Muscle layer of colon (tissue), 2 donors: Measurements from ENCODE around the gene STX2.

ENCODE experiments used
- H3K27ac ChIP-seq: one replicate; pipeline ENCODE4 v1.7.0; 2013; ENCODE audit warnings: low read depth, mild to moderate bottlenecking, low read length, moderate library complexity
- H3K27me3 ChIP-seq, 2 donors: one replicate each; pipeline ENCODE4 v1.7.0; 2013; ENCODE audit warnings: low read length in 2 of 2, mild to moderate bottlenecking in 2 of 2; ENCODE audit not compliant: insufficient read depth in 2 of 2, control insufficient read depth in 1 of 2
- H3K36me3 ChIP-seq: one replicate; pipeline ENCODE4 v1.7.0; 2013; ENCODE audit warnings: mild to moderate bottlenecking, low read length; ENCODE audit not compliant: insufficient read depth
- H3K4me1 ChIP-seq: one replicate; pipeline ENCODE4 v1.7.0; 2013; ENCODE audit warnings: mild to moderate bottlenecking, low read length; ENCODE audit not compliant: insufficient read depth
- H3K4me3 ChIP-seq, 2 donors: one replicate each; pipeline ENCODE4 v1.7.0; 2013; ENCODE audit warnings: low read length in 2 of 2, low read depth in 1 of 2, mild to moderate bottlenecking in 1 of 2, moderate library complexity in 1 of 2
- H3K9ac ChIP-seq: one replicate; pipeline ENCODE4 v1.7.0; 2013; ENCODE audit warnings: low read length
- H3K9me3 ChIP-seq: one replicate; pipeline ENCODE4 v1.7.0; 2013; ENCODE audit warnings: mild to moderate bottlenecking, low read length
- donor health status: abdominal sarcoma.
- donor health status: Adenocarcinoma of cecum.

The STX2 gene

GRCh38 chr12:130826151-130826801 lies 12.8 kb downstream of the STX2 start:
- Histone ChIP-seq H3K4me3 (no peak overlapping the region), H3K27ac (no peak overlapping the region), H3K9ac (no peak overlapping the region), H3K36me3 (peaks cover 15% of the 10 kb centered on the region), H3K27me3 (no peaks in the 10 kb centered on the region), H3K4me1 (peaks cover 15% of the 10 kb centered on the region), H3K9me3 (no peaks in the 10 kb centered on the region)

GRCh38 chr12:130825771-130826150 lies 13.3 kb downstream of the STX2 start:
- H3K9ac ChIP-seq, result no peak overlapping the region
- H3K9me3 ChIP-seq, result no peaks in the 10 kb centered on the region
- no peak overlapping the region for H3K27ac ChIP-seq
- H3K27me3 ChIP-seq, result no peaks in the 10 kb centered on the region
- H3K36me3 ChIP-seq, result peaks cover 20% of the 10 kb centered on the region
- peaks cover 15% of the 10 kb centered on the region for H3K4me1 ChIP-seq
- H3K4me3 ChIP-seq, result no peak overlapping the region

- Histone ChIP-seq H3K4me3 (no peak overlapping the region), H3K27me3 (no peaks in the 10 kb centered on the region), H3K27ac (no peak overlapping the region), H3K4me1 (peaks cover 4% of the 10 kb centered on the region), H3K36me3 (peaks cover 22% of the 10 kb centered on the region), H3K9ac (no peak overlapping the region), H3K9me3 (no peaks in the 10 kb centered on the region)
Observed at GRCh38 chr12:130819681-130820080, 19.4 kb downstream of the STX2 start.

- Histone ChIP-seq H3K4me3 (peak overlapping the region in 1 of 2 donors; percentile 74), H3K27me3 (no peaks in the 10 kb centered on the region), H3K36me3 (peaks cover 22% of the 10 kb centered on the region), H3K9ac (no peak overlapping the region), H3K4me1 (peaks cover 4% of the 10 kb centered on the region), H3K9me3 (no peaks in the 10 kb centered on the region), H3K27ac (no peak overlapping the region)
Observed at GRCh38 chr12:130818635-130819576, 20.1 kb downstream of the STX2 start.

- H3K27ac ChIP-seq, result no peak overlapping the region
- H3K36me3 ChIP-seq, result peaks cover 18% of the 10 kb centered on the region
- H3K9ac ChIP-seq, result no peak overlapping the region
- H3K9me3 ChIP-seq, result no peaks in the 10 kb centered on the region
- H3K4me1 ChIP-seq, result peaks cover 4% of the 10 kb centered on the region
- H3K27me3 ChIP-seq, result no peaks in the 10 kb centered on the region
- peak overlapping the region in 1 of 2 donors; percentile 74 for H3K4me3 ChIP-seq
Observed at GRCh38 chr12:130818272-130818634, 20.8 kb downstream of the STX2 start.

GRCh38 chr12:130817804-130818203 lies 21.2 kb downstream of the STX2 start:
- Histone ChIP-seq H3K4me1 (peaks cover 4% of the 10 kb centered on the region), H3K9me3 (no peaks in the 10 kb centered on the region), H3K4me3 (no peak overlapping the region), H3K36me3 (peaks cover 15% of the 10 kb centered on the region), H3K9ac (no peak overlapping the region), H3K27me3 (no peaks in the 10 kb centered on the region), H3K27ac (no peak overlapping the region)

GRCh38 chr12:130816097-130816496 lies 23.0 kb downstream of the STX2 start:
- Histone ChIP-seq H3K27me3 (no peaks in the 10 kb centered on the region), H3K9me3 (no peaks in the 10 kb centered on the region), H3K4me1 (peaks cover 4% of the 10 kb centered on the region), H3K36me3 (peaks cover 6% of the 10 kb centered on the region), H3K4me3 (no peak overlapping the region), H3K9ac (no peak overlapping the region), H3K27ac (no peak overlapping the region)

- Histone ChIP-seq H3K27me3 (no peaks in the 10 kb centered on the region), H3K27ac (no peak overlapping the region), H3K9ac (no peak overlapping the region), H3K4me1 (peaks cover 4% of the 10 kb centered on the region), H3K36me3 (peaks cover 7% of the 10 kb centered on the region), H3K9me3 (no peaks in the 10 kb centered on the region), H3K4me3 (no peak overlapping the region)
Observed at GRCh38 chr12:130815028-130815741, 23.9 kb downstream of the STX2 start.

GRCh38 chr12:130813949-130814348 lies 25.1 kb downstream of the STX2 start:
- Histone ChIP-seq H3K4me3 (no peak overlapping the region), H3K9me3 (no peaks in the 10 kb centered on the region), H3K9ac (no peak overlapping the region), H3K27ac (no peak overlapping the region), H3K27me3 (no peaks in the 10 kb centered on the region), H3K4me1 (no peaks in the 10 kb centered on the region), H3K36me3 (peaks cover 7% of the 10 kb centered on the region)

GRCh38 chr12:130813436-130813835 lies 25.6 kb downstream of the STX2 start:
- Histone ChIP-seq H3K27ac (no peak overlapping the region), H3K4me1 (no peaks in the 10 kb centered on the region), H3K9ac (no peak overlapping the region), H3K4me3 (no peak overlapping the region), H3K9me3 (no peaks in the 10 kb centered on the region), H3K36me3 (peaks cover 7% of the 10 kb centered on the region), H3K27me3 (no peaks in the 10 kb centered on the region)

GRCh38 chr12:130809791-130810190 lies 29.3 kb downstream of the STX2 start:
- Histone ChIP-seq H3K4me1 (no peaks in the 10 kb centered on the region), H3K36me3 (peaks cover 43% of the 10 kb centered on the region), H3K27me3 (no peaks in the 10 kb centered on the region), H3K27ac (no peak overlapping the region), H3K4me3 (no peak overlapping the region), H3K9me3 (no peaks in the 10 kb centered on the region), H3K9ac (no peak overlapping the region)
